GM19238 (cell line): ENCODE results near the gene ARPIN.
"Not testable (repeated sequence)": the region's sequence is repeated elsewhere in the genome, so short reads cannot be mapped to it uniquely, and the experiment has no call there.

Source experiments
- DNase-seq: peaks from one replicate; pipeline ENCODE4 v3.0.0; 2011; ENCODE audit warnings: low spot score; ENCODE audit not compliant: insufficient read length

Gene ARPIN

GRCh38 chr15:89912674-89913396, at the start of gene ARPIN:
Gene ARPIN (minus strand): TSS chr15:89912952. CDS start chr15:89912835, 117 bp downstream.
- DNase-seq, result no peak

- DNase-seq, result no peak
These were observed 45.5 kb upstream of the ARPIN start for GRCh38 chr15:89958107-89958805.

DNA sequence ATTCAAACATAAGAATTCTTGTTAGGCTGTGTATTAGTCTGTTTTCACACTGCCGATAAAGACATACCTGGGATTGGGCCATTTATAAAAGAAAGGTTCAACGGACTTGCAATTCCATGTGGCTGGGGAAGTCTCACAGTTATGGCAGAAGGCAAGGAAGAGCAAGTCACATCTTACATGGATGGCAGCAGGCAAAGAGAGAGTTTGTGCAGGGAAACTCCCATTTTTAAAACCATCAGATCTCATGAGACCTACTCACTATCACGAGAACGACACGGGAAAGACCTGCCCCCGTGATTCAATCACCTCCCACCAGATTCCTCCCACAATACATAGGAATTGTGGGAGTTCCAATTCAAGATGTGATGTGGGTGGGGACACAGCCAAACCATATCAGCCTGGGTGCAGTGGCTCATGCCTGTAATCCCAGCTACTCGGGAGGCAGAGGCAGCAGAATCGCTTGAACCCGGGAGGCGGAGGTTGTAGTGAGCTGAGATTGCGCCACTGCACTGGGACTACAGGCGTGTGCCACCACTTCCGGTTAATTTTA, 42.8 kb upstream of the ARPIN start:
- not testable (repeated sequence) for DNase-seq

DNA sequence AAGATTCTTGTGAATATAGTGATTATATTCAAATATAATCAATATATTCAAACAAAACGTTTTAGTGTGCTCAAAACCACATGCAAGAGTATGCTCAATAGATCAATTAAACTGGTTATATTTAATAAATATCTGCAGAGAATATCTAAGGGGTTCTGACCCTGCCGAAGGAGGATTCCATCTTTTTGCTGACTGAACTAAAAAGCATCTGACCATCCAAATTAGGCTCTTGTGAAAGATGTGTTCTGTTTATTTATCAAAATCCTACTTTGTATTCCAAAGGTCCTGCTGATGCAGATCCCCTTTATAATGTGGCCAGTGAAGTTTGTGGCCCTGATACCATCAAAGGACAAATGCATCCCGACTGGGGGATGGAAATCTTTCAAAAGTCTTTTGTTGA, 41.8 kb upstream of the ARPIN start:
- no peak for DNase-seq

GRCh38 chr15:89948796-89949195, 36.0 kb upstream of the ARPIN start:
- no peak for DNase-seq

DNA sequence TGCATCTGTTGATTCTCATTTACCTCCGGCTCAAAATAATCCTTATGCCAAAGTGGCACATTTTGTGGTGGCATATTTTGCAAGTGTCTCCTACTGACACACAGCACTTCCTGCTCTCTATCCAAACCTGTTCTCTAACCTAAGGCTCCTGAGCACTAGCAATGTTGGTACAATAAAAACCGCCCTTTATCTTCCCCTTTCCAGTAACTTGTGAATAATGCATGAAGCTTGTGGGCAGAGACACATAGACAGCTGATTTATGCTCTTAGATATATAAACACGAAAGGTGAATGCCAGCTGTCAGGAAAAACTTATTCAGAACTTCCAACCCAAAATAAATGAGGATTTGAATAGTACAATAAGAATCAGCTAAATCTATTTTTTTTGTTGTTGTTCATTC, 34.6 kb upstream of the ARPIN start:
- no peak for DNase-seq

DNA sequence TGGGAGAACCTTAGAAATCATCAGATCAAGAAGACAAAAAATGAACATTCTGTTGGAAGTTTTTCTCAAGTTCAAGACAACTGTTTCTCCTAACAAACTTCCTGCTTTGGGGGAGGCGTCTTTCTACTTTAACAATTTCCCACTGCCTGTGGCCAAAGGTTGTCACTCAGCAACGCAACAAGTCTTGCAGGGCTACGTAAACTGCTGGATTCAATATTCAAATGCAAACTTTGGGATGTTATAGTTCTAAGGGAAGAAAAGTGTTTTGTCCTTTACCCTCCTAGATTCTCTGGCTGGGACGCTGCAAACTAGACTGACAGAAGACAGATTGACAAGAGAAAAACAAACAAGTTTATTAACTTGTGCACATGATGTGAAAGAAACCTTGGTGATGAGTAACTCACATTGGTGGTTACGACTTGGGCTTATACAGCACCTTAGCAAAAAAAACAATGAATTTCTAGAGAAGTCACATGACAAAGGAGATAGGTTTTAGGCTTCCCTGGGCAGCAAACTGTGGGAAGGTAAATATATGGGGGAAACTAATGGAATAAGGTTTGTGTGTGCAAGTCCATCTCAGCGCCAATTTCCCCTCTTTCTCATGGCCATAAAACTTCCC, 34.0 kb upstream of the ARPIN start:
- DNase-seq, result no peak

DNA sequence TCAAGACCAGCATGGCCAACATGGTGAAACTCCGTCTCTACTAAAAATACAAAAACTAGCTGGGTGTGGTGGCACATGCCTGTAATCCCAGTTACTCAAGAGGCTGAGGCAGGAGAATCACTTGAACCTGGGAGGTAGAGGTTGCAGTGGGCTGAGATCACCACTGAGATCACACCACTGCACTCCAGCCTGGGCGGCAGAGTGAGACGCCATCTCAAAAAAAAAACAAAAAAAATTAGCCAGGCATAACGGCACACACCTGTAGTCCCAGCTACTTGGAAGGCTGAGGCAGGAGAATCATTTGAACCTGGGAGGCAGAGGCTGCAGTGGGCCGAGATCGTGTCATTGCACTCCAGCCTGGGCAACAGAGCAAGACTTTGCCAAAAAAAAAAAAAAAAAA, 31.0 kb upstream of the ARPIN start:
- DNase-seq, result not testable (repeated sequence)

DNA sequence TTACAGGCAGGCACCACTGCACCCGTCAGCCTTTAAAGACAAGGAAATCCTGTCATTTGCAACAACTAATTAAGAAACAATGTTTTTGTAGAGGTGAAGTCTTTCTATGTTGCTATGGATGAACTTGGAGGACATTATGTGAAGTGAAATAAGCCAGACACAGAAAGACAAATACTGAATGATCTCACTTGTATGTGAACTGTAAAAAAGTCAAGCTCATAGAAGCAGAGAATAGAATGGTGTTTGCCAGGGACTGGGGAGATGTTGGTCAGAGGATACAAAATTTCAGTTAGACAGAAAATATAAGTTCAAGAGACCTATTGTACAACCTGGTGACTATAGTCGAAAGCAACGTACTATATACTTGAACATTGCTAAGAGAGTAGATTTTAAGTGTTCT, 27.2 kb upstream of the ARPIN start:
- no peak for DNase-seq

DNA sequence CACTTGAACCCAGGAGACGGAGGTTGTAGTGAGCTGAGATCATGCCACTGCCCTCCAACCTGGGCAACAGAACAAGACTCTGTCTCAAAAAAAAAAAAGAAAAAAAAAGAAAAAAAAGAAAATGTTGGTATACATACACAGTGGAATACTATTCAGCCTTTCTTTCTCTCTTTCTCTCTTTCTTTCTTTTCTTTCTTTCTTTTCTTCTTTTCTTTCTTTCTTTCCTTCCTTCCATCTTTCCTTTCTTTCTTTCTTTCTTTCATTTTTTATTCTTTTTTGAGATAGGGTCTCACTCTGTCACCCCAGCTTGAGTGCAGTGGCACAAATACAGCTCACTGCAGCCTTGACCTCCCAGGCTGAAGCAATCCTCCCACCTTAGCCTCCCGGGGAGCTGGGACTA, 26.6 kb upstream of the ARPIN start:
- DNase-seq, result not testable (repeated sequence)

DNA sequence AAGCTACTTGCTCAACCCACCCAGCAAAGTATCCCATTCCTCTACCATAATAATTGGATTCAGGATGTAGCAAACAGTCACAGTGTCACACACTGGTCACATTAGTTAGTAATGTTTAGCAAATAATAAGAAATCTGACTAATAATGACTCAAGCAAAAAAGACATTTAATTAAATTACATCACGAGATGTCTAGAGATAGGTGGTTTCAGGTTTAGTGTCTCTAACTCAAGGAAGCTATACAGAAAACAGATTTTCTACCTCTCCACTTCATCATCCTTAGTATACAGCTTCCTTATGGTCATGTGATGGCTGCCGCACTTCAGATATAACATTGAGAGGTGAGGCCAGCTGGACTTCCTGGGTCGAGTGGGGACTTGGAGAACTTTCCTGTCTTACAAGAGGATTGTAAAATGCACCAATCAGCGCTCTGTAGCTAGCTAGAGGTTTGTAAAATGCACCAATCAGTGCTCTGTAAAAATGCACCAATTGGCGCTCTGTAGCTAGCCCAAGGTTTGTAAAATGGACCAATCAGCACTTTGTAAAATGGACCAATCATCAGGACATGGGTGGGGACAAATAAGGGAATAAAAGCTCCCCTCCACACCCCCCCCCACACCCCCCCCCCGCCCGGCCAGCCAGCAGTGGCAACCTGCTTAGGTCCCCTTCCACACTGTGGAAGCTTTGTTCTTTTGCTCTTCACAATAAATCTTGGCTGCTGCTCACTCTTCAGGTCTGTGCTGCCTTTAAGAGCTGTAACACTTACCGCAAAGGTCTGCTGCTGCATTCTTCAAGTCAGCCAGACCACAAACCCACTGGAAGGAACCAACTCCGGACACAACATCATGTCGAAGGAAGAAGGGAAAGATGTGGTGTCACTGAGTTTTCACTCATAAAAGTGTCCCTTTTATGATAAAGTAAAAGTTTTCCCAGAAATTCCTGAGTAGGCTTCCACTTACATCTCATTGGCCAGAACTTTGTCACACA, 24.9 kb upstream of the ARPIN start:
- DNase-seq, result no peak

DNA sequence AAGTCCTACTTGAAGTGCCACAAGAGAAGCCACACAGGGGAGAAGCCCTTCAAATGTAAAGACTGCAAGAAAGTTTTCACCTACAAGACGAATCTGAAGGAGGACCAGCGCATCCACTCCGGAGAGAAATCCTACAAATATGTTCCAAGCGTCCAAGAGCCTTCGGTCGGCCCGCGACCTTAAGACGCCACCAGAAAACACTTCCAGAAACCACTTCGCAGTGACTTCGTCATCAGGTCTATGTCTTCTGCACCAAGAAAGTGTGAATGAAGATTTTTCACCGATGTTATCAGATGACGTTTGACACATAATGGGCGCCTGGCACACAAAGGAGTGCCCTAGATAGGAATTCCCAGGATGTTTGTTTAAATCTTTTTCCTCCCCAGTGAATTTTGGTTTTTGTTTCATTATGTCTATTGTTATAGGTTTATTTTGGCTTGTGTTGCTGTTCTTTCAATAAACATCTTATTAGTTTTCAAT, 24.1 kb upstream of the ARPIN start:
- DNase-seq, result no peak

DNA sequence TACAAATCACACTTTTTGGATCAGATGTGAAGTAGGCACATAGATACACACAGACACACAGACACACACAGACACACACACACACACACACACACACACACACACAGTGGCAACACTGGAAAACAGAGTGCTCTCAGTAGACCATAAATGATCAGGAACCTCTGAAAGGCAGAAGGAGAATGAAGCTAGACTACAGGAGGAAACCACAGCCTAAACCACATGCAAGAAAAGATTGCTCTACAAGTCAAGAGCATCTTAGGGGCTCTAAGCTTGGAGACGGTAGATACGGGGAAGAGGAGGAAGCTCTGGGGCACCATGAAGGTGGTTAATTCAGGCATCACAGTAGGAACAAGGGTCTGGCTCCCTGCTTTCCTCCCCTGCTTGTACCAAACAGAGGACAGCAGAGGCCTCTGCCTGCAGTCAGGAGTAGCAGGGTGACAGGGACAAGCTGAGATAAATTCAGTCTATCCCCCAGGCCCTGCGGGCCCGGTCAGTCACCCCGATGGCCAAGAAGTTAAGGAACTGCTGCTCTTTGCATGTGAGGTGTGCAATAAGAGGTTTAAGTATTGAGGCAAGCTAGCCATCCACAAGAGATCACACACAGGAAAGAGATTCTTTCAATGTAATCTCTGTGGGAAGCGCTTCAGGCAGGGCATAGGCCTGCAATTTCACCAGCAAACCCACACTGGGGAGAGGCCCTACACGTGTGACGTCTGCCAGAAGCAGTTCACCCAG, 23.5 kb upstream of the ARPIN start:
- no peak for DNase-seq

DNA sequence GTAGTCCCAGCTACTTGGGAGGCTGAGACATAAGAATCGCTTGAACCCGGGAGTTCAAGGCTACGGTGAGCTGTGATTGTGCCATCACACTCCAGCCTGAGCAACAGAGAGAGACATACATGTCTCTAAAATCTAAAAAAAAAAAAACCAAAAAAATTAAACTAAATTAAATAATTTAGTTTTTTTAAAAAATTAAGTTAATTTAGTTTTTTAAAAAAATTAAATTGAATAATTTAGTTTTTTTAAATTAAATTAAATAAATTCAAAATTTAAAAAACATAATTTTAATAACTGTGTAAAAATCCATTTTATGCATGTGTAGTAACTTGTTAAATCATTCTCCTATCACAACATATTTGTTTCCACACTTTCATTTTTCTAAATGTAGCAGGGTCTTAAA, 20.1 kb upstream of the ARPIN start:
- DNase-seq, result no peak

DNA sequence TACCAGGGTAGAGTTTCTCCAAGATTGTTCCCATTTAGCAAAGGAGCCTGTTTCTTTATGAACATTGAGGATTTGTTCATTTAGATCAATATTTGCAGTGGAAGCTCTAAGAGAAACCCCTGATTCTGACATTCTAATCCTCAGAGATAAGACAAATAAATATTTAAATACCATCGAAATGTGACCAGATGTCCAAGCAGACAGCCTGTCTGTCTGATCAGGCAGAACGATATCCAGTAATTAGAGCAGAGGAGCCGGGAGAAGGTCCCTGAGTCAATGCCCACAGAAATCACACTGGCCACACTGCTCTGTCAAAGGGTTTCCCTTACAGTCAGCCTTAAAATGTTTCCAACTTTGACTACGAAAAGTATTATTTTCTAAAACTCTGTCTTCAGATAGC, 15.7 kb upstream of the ARPIN start:
- no peak for DNase-seq

DNA sequence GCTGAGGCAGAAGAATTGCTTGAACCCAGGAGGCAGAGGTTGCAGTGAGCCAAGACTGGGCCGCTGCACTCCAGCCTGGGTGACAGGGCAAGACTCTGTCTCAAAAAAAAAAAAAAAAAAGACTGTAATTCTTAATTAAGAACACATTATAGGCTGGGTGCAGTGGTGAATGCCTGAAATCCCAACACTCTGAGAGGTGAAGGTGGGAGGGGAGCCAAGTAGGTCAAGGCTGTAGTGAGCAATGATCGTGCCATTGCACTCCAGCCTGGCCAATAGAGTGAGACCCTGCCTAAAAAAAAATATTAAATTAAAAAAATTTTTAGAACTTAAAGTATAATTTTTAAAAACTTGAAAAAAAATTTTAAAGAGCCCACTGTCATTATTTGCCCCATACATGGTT, 13.4 kb upstream of the ARPIN start:
- DNase-seq, result no peak

DNA sequence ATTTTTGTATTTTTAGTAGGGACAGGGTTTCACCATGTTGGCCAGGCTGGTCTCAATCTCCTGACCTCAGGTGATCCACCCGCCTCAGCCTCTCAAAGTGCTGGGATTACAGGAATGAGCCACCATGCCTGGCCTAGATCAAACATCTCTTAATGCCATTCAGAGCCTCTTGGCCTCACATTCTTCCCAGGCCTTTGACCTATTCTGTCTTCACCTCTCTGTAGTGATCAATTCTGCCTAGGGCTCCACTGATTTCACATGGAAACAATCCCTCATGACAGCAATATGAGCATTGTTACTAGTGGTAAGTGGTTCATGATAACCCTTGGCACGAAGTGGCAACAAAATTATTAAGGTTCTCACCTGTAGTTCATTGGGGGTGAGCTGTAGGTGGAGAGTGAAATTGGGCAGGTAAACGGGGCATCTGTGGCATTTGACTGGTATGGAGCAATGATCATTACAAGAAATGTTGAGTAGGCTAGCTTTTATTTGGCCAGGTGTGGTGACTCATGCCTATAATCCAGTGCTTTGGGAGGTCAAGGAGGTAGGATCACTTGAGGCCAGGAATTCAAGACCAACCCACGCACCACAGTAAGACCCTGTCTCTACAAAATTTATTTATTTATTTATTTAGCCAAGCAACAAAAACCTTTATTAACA, 4.8 kb upstream of the ARPIN start:
- DNase-seq, result no peak

- DNase-seq, result no peak
These were observed 3.9 kb upstream of the ARPIN start for GRCh38 chr15:89916660-89917059.

DNA sequence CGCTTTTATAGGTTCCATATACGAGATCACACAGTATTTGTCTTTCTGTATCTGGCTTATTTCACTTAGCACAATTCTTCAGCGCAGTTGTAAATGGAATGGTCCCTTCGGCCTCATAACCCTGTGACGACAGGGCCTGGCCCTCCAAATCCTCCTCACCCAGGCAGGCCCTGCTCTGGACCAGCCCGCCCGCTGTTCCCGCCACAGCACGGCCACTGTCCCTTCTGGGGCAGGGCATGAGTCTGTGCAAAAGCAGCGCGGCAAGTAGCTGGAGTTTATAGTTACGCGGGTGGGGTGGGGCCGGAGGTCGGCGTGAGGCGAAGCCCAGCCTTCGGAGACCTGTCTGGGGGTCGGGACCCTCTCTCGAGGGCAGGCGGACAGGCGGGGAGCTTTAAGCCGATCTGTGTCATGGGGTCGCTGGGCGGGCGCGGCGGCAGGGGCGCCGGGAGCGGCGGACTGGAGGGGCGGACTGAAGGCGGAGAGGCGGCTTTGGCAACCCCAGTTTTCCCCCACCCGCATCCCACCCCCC, 543 bp downstream of the ARPIN start:
- no peak for DNase-seq
